HEK293 (cell line): ENCODE measurements around the gene MAPKAPK3.

Source experiments
- CTCF ChIA-PET: fragments of 350-600 bp; formaldehyde crosslinking; extraction: SDS; loops from one replicate; lab custom pipeline; 2021; ENCODE audit warnings: antibody characterized with exemption; lab: Yijun Ruan, JAX
- POLR2A ChIA-PET: fragments of 300-600 bp; formaldehyde crosslinking; extraction: SDS; loops from one replicate; lab custom pipeline; 2020; ENCODE audit warnings: antibody characterized with exemption, inconsistent platforms; lab: Yijun Ruan, JAX
- H3K27ac ChIP-seq: fragments of 200-500 bp; sonication (Bioruptor generic); 2 replicates; pipeline ENCODE4 v1.5.1; 2014; ENCODE audit warnings: low read depth, low read length, control low read depth, inconsistent platforms; ENCODE audit errors: extremely low read depth
- H3K36me3 ChIP-seq, 2 experiments: fragments of 200-500 bp in 1 of 2; sonication (Bioruptor generic) in 1 of 2; 1 replicate in 1 of 2; 2 replicates in 1 of 2; pipeline ENCODE4 v1.5.1; 2014 to 2017; ENCODE audit warnings: inconsistent platforms in 2 of 2, low read length in 2 of 2; ENCODE audit not compliant: control insufficient read depth in 2 of 2, insufficient read depth in 1 of 2
- H3K4me1 ChIP-seq: fragments of 200-500 bp; sonication (Bioruptor generic); 2 replicates; pipeline ENCODE4 v1.5.1; 2014; ENCODE audit warnings: mild to moderate bottlenecking, low read length, inconsistent platforms; ENCODE audit not compliant: control insufficient read depth, insufficient read depth
- H3K4me3 ChIP-seq: 2 replicates; pipeline ENCODE4 v1.5.1; 2011; ENCODE audit warnings: low read depth, mild to moderate bottlenecking, control low read depth, low read length, moderate library complexity
- H3K9me3 ChIP-seq: fragments of 200-500 bp; sonication (Bioruptor generic); 2 replicates; pipeline ENCODE4 v1.5.1; 2014; ENCODE audit warnings: low read depth, low read length, inconsistent platforms; ENCODE audit not compliant: control insufficient read depth, insufficient read depth
- KLF8 ChIP-seq: fragments of 450-650 bp; formaldehyde crosslinking; IDR thresholded peaks from 2 replicates; pipeline ENCODE4 v1.5.1; 2016; ENCODE audit warnings: missing biosample characterization, missing genetic modification characterization
- RBAK ChIP-seq: fragments of 450-650 bp; formaldehyde crosslinking; IDR thresholded peaks from 2 replicates; pipeline ENCODE4 v1.5.1; 2016; ENCODE audit warnings: missing biosample characterization, missing genetic modification characterization
- SALL2 ChIP-seq: fragments of 450-650 bp; formaldehyde crosslinking; IDR thresholded peaks from 2 replicates; pipeline ENCODE4 v1.5.0; 2017; ENCODE audit warnings: missing biosample characterization, mild to moderate bottlenecking, missing genetic modification characterization, borderline replicate concordance
- WT1 ChIP-seq: fragments of 450-650 bp; formaldehyde crosslinking; IDR thresholded peaks from 2 replicates; pipeline ENCODE4 v1.5.1; 2016; ENCODE audit warnings: missing biosample characterization, missing genetic modification characterization
- YY1 ChIP-seq: fragments of 450-650 bp; formaldehyde crosslinking; IDR thresholded peaks from 2 replicates; pipeline ENCODE4 v1.5.1; 2018; ENCODE audit warnings: missing biosample characterization, missing genetic modification characterization
- ZBTB8A ChIP-seq: fragments of 450-650 bp; formaldehyde crosslinking; IDR thresholded peaks from 2 replicates; pipeline ENCODE4 v1.5.1; 2016; ENCODE audit warnings: missing biosample characterization, missing genetic modification characterization
- ZFP3 ChIP-seq: fragments of 450-650 bp; formaldehyde crosslinking; IDR thresholded peaks from 2 replicates; pipeline ENCODE4 v1.5.1; 2016; ENCODE audit warnings: low read depth, missing biosample characterization, missing genetic modification characterization
- ZFP41 ChIP-seq: fragments of 450-650 bp; formaldehyde crosslinking; IDR thresholded peaks from 2 replicates; pipeline ENCODE4 v1.5.1; 2016; ENCODE audit warnings: missing biosample characterization, missing genetic modification characterization, borderline replicate concordance
- ZNF112 ChIP-seq: fragments of 450-650 bp; formaldehyde crosslinking; IDR thresholded peaks from 2 replicates; pipeline ENCODE4 v1.5.0; 2017; ENCODE audit warnings: missing biosample characterization, missing genetic modification characterization
- ZNF133 ChIP-seq: fragments of 450-650 bp; formaldehyde crosslinking; IDR thresholded peaks from 2 replicates; pipeline ENCODE4 v1.5.1; 2016; ENCODE audit warnings: missing biosample characterization, missing genetic modification characterization
- ZNF202 ChIP-seq: fragments of 450-650 bp; formaldehyde crosslinking; IDR thresholded peaks from 2 replicates; pipeline ENCODE4 v1.5.1; 2016; ENCODE audit warnings: missing biosample characterization, missing genetic modification characterization, borderline replicate concordance
- ZNF266 ChIP-seq: fragments of 450-650 bp; formaldehyde crosslinking; IDR thresholded peaks from 2 replicates; pipeline ENCODE4 v1.5.1; 2016; ENCODE audit warnings: missing biosample characterization, missing genetic modification characterization, low read depth
- ZNF391 ChIP-seq: fragments of 450-650 bp; formaldehyde crosslinking; IDR thresholded peaks from 2 replicates; pipeline ENCODE4 v1.5.1; 2016; ENCODE audit warnings: low read depth, missing biosample characterization, missing genetic modification characterization, borderline replicate concordance
- ZNF518A ChIP-seq: fragments of 450-650 bp; formaldehyde crosslinking; conservative IDR thresholded peaks from 2 replicates; pipeline ENCODE4 v1.5.1; 2016; ENCODE audit warnings: low read depth, missing biosample characterization, missing genetic modification characterization
- ZNF544 ChIP-seq: fragments of 450-650 bp; formaldehyde crosslinking; IDR thresholded peaks from 2 replicates; pipeline ENCODE4 v1.5.0; 2017; ENCODE audit warnings: missing biosample characterization, missing genetic modification characterization
- ZNF658 ChIP-seq: fragments of 450-650 bp; formaldehyde crosslinking; IDR thresholded peaks from 2 replicates; pipeline ENCODE4; 2016; ENCODE audit warnings: missing biosample characterization, missing genetic modification characterization
- ZNF776 ChIP-seq: fragments of 450-650 bp; formaldehyde crosslinking; IDR thresholded peaks from 2 replicates; pipeline ENCODE4 v1.5.0; 2017; ENCODE audit warnings: missing biosample characterization, missing genetic modification characterization, borderline replicate concordance
- ZNF830 ChIP-seq: fragments of 450-650 bp; IDR thresholded peaks from 2 replicates; pipeline ENCODE4 v1.5.0; 2018; ENCODE audit warnings: missing biosample characterization, missing genetic modification characterization, low read depth, mild to moderate bottlenecking, moderate library complexity
- ZNF837 ChIP-seq: fragments of 450-650 bp; formaldehyde crosslinking; IDR thresholded peaks from 2 replicates; pipeline ENCODE4 v1.5.1; 2016; ENCODE audit warnings: missing biosample characterization, missing genetic modification characterization
- ZXDB ChIP-seq: fragments of 450-650 bp; formaldehyde crosslinking; IDR thresholded peaks from 2 replicates; pipeline ENCODE4 v1.5.1; 2016; ENCODE audit warnings: missing biosample characterization, missing genetic modification characterization
- TF ChIP-seq, protein P1 (sequence below): fragments of 450-650 bp; IDR thresholded peaks from 2 replicates; pipeline ENCODE4 v1.5.1; 2018; ENCODE audit warnings: missing biosample characterization, missing genetic modification characterization
- TF ChIP-seq, protein P2 (sequence below): fragments of 450-650 bp; formaldehyde crosslinking; IDR thresholded peaks from 2 replicates; pipeline ENCODE4 v1.5.1; 2016; ENCODE audit warnings: missing biosample characterization, missing genetic modification characterization

Gene MAPKAPK3

GRCh38 chr3:50649451-50649931 lies 32.5 kb downstream of the MAPKAPK3 start:
- ChIA-PET CTCF (interaction anchor here (1.0 to 1.7 kb wide), 3 partner anchors 22 to 33 kb away, joined by 4 to 5 read pairs (median 4); partner anchors contain the start of gene MAPKAPK3), POLR2A (interaction anchor here (0.9 kb wide), 1 partner anchor 34 kb away, joined by 3 read pairs; no protein-coding TSS in a partner anchor)
- H3K36me3 ChIP-seq: peaks cover 0 to 41% of the 10 kb centered on the region in 2 experiments; a peak in 1 of 3 replicates

GRCh38 chr3:50650018-50650417 lies 33.1 kb downstream of the MAPKAPK3 start:
- ChIA-PET POLR2A (interaction anchor here (0.9 kb wide), 1 partner anchor 34 kb away, joined by 3 read pairs; no protein-coding TSS in a partner anchor), CTCF (interaction anchor here (1.0 to 1.7 kb wide), 2 partner anchors 22 to 32 kb away, joined by 4 to 5 read pairs; no protein-coding TSS in a partner anchor)
- Histone ChIP-seq H3K36me3 (peaks cover 0 to 35% of the 10 kb centered on the region in 2 experiments; a peak in 1 of 3 replicates), H3K4me1 (no peaks in the 10 kb centered on the region), H3K4me3 (no peak overlapping the region), H3K27ac (no peak overlapping the region), H3K9me3 (no peaks in the 10 kb centered on the region)
- TF ChIP-seq SALL2 (tag by site-specific recombination) (no peak), ZNF112 (no peak), ZXDB (tag by site-specific recombination) (no peak), RBAK (tag by site-specific recombination) (no peak)
- TF ChIP-seq, protein P1, sequence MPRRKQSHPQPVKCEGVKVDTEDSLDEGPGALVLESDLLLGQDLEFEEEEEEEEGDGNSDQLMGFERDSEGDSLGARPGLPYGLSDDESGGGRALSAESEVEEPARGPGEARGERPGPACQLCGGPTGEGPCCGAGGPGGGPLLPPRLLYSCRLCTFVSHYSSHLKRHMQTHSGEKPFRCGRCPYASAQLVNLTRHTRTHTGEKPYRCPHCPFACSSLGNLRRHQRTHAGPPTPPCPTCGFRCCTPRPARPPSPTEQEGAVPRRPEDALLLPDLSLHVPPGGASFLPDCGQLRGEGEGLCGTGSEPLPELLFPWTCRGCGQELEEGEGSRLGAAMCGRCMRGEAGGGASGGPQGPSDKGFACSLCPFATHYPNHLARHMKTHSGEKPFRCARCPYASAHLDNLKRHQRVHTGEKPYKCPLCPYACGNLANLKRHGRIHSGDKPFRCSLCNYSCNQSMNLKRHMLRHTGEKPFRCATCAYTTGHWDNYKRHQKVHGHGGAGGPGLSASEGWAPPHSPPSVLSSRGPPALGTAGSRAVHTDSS (tag by site-specific recombination): no peak

More at GRCh38 chr3:50649451-50649931, 32.5 kb downstream of the MAPKAPK3 start:
- H3K9me3 ChIP-seq: no peaks in the 10 kb centered on the region
- TF ChIP-seq KLF8: no peak
- TF ChIP-seq, protein P2, sequence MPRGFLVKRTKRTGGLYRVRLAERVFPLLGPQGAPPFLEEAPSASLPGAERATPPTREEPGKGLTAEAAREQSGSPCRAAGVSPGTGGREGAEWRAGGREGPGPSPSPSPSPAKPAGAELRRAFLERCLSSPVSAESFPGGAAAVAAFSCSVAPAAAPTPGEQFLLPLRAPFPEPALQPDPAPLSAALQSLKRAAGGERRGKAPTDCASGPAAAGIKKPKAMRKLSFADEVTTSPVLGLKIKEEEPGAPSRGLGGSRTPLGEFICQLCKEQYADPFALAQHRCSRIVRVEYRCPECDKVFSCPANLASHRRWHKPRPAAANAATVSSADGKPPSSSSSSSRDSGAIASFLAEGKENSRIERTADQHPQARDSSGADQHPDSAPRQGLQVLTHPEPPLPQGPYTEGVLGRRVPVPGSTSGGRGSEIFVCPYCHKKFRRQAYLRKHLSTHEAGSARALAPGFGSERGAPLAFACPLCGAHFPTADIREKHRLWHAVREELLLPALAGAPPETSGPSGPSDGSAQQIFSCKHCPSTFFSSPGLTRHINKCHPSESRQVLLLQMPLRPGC (tag by site-specific recombination): no peak
- TF ChIP-seq ZNF202 (tag by site-specific recombination): no peak
- no peak for TF ChIP-seq ZNF133 (tag by site-specific recombination)
- TF ChIP-seq ZBTB8A (tag by site-specific recombination): no peak
- TF ChIP-seq ZFP3 (tag by site-specific recombination): no peak
- TF ChIP-seq ZNF658 (tag by site-specific recombination): no peak
- H3K4me1 ChIP-seq: no peaks in the 10 kb centered on the region
- H3K4me3 ChIP-seq: no peak overlapping the region
- H3K27ac ChIP-seq: no peak overlapping the region

DNA sequence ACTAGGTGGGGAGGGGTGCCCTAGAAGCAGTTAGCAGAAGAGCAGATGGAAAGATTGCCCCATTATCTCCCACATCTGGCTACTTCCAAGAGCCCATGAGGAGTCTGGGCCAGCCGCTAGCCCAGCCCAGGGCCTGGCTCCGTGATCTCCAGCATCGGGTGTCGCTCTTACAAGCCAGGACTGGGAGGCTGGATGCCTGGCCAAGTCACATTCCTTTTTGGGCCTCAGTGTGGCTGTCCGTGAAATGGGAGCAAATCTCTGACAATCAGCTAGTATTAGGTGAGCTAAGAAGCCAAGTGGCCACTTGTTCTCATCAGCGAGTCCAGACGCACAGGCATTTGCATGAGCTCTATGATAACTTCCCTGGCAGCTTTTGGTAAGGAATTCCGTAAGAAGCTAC lies 34.5 kb downstream of the MAPKAPK3 start:
- no peak overlapping the region for H3K4me3 ChIP-seq
- H3K36me3 ChIP-seq: peaks cover 0 to 22% of the 10 kb centered on the region in 2 experiments; a peak in 1 of 3 replicates
- no peak overlapping the region for H3K27ac ChIP-seq
- H3K4me1 ChIP-seq: no peaks in the 10 kb centered on the region
- no peaks in the 10 kb centered on the region for H3K9me3 ChIP-seq
- TF ChIP-seq YY1 (tag by site-specific recombination) (no peak), ZNF830 (tag by site-specific recombination) (no peak), ZNF391 (tag by site-specific recombination) (no peak), ZNF544 (tag by site-specific recombination) (no peak), WT1 (tag by site-specific recombination) (no peak), ZNF837 (no peak), ZNF202 (tag by site-specific recombination) (no peak), ZFP41 (tag by site-specific recombination) (no peak), ZNF776 (no peak), ZXDB (tag by site-specific recombination) (no peak), ZNF518A (tag by site-specific recombination) (no peak), ZNF266 (no peak)
- ChIA-PET POLR2A (no interaction called here), CTCF (interaction anchor here (5.0 kb wide), 1 partner anchor 34 kb away, joined by 61 read pairs; the partner anchor contains the start of gene MAPKAPK3)
